Endothelial cell of hepatic sinusoid (primary cell): ENCODE results near the gene HDAC5.
"Not testable (repeated sequence)": the region's sequence is repeated elsewhere in the genome, so short reads cannot be mapped to it uniquely, and the experiment has no call there.

Experiments
- in situ Hi-C: cut with HindIII; loops from 2 replicates; pipeline ENCODE4 v1.10.0; 2017; ENCODE audit warnings: low sequenced_read_pairs

The HDAC5 gene

DNA sequence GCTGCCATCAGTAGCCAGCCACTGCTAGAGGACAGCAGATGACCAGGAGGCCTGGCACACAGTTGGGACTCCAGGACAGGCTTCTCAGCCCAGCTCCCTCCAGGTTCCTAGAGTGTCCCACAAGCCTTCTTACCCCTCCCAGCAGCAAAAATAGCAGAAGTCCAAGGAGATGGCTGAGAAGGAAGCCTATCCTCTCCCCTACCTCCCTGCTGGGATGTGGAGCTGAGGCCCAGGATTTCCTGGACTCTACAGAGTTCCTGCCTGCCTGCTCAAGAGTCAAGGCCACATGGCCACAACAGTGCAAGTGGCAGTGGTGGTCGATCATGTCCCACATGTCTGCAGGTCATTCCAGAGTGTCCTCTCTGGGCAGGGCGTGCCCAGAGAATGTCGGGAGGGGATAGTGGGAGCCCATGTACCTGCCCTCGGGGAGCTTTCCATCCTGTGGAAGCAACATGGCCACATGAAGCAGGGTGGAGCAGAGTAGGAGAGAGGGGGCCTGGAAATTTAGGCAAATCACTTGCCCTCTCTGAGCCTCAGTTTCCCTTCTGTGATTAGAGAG lies 10.6 kb upstream of the HDAC5 start:
- in situ Hi-C loops = no loop called here

DNA sequence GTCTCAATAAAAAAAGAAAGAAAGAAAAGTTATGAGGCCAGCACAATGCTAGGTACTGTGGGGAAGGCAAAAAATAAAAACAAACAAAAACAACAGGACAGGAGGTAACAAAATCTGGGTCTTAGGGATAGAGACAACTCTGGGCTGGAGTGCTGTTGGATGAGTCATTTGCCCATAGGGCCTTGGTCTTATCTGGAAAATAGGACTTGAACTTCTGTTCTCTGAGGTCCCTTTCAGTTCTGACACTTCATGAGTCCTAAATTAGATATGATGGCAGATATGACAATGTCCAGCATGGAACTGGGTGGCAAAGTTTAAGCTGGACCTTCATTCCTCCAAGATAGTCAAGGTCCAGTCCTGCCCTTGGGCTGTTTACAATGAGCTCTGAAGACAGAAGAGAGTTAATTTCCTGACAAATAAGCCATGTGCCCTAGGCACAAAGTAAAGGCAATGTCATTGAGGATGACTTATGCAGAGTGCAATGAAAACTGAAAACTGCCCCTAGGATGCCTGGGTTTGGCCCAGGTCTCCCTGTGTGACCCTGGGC lies 8.9 kb upstream of the HDAC5 start:
- in situ Hi-C loops = no loop called here

- in situ Hi-C loops = not testable (repeated sequence)
Observed at GRCh38 chr17:44131372-44131771, 7.9 kb upstream of the HDAC5 start.

DNA sequence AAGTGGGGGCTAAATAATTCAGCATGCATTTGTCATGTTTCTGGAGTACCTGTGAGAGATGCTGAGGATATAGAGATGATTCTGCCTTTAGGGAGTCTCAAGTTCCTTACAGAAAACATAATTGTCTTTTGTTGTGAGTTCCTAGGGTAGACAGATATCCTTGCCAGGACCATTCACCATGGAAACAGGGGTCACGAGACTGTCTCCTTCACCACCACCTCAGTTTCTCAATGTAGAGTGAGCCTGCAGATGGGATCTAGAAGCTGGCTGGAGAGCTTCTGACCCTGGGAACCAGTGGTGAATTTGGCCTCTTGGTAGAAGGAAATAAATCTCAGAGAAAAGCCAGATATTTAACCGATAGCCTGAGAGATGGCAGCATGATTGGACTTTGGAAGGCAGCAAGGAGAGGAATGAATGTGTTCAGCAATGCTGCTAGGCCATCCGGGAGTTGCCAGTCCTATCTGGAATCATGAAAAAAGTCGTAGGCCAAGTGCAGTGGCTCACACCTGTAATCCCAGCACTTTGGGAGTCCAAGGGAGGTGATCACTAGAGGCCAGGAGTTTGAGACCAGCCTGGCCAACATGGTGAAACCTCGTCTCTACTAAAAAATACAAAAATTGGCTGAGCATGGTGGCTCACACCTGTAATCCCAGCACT lies 7.4 kb upstream of the HDAC5 start:
- in situ Hi-C loops = no loop called here

- in situ Hi-C loops = no loop called here
Observed at GRCh38 chr17:44128383-44128782, 4.9 kb upstream of the HDAC5 start.

DNA sequence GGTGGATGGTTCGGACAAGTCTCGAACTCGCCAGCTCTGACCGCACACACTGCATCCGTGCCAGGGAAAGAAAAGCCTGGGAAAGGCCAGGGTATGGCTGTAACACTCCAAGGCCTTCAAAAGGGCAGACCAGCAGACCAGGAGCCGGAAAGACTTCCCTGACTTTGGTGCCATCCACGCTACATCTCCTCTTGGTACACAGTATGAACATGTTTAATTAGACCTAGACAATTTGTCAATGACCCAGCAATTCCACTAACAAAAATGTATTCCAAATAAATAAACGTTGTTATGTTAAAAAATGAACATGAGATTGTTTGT lies 637 bp upstream of the HDAC5 start:
- in situ Hi-C loops = no loop called here

DNA sequence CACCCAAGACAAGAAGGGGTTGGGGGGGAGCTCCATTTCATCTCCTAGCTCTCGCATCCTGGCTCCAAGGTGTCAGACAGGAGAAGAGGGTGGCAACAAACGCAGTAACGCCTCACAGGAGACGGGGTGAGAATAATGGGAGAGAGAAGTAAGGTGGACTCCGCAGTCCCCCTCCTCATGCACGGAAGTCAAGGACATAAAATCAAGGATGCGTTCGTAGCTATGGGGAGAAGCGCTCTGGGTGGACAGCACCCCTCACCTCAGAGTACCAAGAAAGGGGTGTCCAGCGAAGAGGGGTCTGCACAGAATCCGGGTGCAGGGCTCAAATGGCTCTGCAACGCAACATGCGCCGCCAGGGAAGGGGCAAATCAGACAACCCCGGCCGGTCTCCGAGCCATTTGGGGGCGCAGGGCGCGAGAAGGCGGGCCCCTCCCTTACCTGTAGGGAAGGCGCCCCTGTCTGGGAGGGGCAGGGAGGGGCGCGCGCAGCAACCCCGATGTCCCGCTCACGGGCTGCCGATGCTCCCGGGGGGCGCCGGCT lies 555 bp downstream of the HDAC5 start:
- in situ Hi-C loops = no loop called here

GRCh38 chr17:44121997-44122815 lies 1.2 kb downstream of the HDAC5 start:
- in situ Hi-C loops = no loop called here

DNA sequence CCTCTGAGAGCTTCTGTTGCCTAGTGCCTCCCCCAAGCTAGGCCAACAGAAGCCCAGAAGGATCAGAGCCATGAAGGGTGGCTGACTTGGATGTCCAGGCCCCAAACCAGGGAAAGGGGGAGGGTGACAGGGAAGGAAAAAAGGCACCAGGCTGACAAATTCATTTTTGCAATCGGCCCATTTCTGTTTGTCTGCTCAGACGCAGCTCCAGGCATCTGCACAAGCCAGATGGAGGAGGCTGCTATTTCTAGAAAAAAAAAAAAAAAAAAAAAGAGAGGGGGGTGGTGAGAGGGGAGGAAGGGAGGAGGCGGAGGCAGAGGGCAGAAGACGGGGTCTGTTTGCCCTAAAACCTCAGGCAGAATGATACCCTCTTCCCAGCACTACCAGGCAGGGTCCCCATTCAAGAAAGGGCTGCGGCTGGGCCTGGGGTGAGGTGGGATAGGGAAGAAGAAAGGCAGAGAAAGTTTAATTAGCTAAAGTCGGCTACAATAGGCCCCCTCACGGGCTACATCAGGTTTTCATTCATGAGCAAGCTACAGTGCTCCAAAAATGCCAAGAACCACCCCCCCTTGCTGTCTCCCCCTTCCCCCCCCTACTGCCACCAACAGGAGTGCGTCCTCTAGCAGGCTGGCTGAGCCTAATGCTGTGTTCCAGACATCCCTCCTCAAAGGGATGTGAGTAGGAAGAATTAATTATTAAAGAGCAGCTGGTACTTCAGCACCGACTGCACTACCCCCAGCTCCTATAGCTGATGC lies 2.4 kb downstream of the HDAC5 start:
- in situ Hi-C loops = no loop called here

DNA sequence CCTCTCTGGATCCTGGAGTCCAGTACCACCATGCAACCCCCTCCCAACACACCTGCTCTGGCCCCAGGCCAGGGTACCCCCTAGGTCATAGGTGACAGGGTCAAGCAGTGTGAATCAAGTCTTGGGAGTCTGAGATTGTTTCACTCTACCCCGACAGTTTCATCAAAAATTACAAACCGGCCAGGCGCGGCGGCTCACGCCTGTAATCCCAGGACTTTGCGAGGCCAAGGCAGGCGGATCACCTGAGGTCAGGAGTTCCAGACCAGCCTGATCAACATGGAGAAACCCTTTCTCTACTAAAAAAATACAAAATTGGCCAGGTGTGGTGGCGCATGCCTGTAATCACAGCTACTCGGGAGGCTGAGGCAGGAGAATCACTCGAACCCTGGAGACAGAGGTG lies 3.2 kb downstream of the HDAC5 start:
- in situ Hi-C loops = not testable (repeated sequence)

DNA sequence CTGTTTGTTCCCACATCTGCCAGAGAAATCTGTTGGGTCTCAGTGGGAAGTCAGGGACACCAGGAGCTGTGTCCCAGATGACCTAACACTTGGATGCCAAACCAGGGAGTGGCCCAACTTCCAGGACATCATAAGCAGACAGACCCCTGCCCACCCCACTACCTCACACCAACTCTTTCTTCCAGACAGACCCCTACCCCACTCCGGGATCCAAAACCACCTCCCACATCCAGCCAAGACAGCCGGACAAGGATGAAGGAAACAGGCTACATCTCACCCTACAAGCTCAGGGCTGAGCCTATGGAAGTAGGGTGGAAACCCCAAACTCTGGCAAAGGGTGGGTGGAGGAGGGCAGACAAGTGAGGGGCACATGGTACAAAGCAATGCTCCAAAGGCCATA lies 3.6 kb downstream of the HDAC5 start:
- in situ Hi-C loops = no loop called here

- in situ Hi-C loops = no loop called here
Observed at GRCh38 chr17:44119062-44119461, 4.4 kb downstream of the HDAC5 start.

- in situ Hi-C loops = no loop called here
Observed at GRCh38 chr17:44118427-44119050, 4.9 kb downstream of the HDAC5 start.

- in situ Hi-C loops = no loop called here
Observed at GRCh38 chr17:44117351-44117750, 6.1 kb downstream of the HDAC5 start.

DNA sequence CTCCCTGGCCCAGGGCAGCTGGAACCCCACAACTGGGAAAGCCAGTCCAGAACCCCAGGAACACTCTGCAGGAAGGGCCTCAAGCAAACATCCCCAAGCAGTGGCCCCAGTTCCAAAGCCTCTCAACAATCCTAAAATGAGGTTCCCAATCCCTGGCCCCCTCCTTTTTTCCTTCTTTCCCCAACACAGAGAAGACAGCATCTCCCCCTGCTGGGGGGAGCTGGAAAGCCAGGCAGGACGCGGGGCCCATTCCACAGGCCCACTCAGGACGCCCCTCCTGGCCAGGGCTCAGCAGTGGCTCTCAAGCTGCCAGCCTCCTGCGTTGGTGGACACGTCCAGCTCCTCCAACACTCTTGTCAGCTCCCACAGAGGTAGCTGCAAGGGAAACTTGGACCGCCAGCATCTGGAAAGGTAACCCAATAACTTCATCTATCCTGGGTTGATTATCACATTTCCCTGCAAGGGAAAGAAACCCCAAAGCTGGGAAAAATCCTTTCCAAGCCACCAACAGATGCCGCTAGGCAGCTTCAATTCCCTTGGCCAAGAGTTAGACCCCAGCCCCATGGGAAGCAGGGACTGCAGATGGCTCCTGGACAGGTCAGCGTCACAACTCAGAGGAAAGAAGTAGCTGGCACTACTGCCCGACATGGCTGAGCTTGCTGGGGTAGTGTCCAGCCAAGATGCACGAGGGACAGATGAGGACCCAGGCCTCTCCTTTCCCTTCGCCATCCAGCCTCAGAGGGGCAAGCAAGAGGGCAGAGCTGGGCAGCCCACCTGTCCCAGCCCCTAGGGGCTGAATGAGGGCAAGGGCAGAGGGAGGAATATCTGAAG lies 7.6 kb downstream of the HDAC5 start:
- in situ Hi-C loops = no loop called here

DNA sequence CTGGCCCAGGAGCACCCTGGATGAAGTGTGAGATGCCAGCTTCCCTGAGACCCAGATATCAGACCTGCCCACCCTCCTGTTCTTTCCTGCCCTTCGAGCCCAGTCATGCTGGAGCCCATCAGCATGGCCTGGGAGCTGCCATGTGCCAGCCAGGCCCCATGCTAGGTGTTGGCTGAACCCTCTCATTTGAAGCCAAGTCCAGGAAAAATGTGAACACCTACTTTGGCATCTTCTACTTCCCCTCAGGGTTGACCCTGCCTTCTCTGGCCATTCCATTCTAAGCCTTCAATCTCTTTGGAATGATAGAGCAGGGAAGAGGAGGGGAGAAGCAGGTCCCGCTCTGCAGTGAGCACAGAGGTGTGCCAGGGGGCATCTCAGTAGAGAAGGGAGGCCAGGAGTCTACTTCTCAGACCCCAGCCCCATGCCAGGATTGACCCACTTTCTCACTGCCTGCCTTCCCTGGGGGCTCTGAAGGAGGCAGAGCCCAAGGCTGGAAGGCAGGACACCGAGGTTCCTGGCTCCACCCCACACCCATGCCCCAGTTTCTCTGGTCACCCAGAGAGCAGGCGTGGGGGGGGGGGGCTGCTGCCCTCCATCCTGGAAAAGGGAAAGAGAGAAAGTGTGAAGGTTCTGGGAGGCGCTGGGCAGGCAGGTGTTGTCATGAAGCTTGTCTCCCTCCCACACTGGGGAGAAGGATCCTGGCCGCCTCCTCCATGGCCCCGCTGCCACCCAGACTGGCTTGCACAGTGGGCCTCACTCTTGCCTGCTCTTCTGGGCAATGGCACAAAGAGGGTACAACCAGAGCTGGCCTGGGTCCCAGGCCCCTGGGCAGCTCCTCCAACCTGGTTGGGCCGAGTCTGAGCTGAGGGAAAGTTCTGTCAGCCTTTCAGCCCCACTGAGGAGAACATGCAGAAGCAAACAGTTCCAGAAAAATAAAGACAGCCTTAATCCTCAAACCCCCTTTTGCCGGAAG lies 9.3 kb downstream of the HDAC5 start:
- in situ Hi-C loops = no loop called here

GRCh38 chr17:44113382-44113781 lies 10.1 kb downstream of the HDAC5 start:
- in situ Hi-C loops = no loop called here
